Coronary artery (tissue), 2 donors: ENCODE results near the gene SNX5.

Experiments used
- DNase-seq: peaks from one replicate; pipeline ENCODE4 v3.0.0-alpha.2; 2017; ENCODE audit warnings: low spot score
- H3K27ac ChIP-seq, 2 donors: fragments of 200-600 bp; sonication (generic); one replicate each; pipeline ENCODE4 v1.5.1; 2016 to 2019
- H3K4me3 ChIP-seq: fragments of 200-600 bp; sonication (generic); 2 replicates; pipeline ENCODE4 v1.5.1; 2016; ENCODE audit warnings: mild to moderate bottlenecking, moderate library complexity
- TF ChIP-seq, protein P1 (sequence below): fragments of 200-600 bp; sonication (generic); IDR thresholded peaks from one replicate; pipeline ENCODE4 v1.5.1; 2019; ENCODE audit warnings: antibody characterized with exemption

Gene SNX5

DNA sequence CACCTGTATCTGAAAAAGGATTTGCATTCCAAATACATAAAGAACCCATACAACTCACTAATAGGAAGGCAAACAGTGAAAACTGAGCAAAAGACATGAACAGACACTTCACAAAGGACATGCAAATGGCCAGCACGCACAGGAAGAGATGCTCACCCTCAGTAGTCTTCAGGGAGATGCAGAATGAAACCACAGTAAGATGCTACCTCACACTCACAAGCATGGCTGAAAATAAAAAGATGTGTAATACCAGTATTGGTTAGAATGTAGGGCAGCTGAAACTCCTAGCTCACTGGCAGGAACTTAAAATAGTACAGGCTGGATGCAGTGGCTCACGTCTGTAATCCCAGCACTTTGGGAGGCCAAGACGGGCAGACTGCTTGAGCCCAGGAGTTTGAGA is 64.6 kb downstream of the SNX5 start:
- Histone ChIP-seq H3K27ac (no peak overlapping the region), H3K4me3 (no peak overlapping the region)
- DNase-seq = no peak
- TF ChIP-seq, protein P1, sequence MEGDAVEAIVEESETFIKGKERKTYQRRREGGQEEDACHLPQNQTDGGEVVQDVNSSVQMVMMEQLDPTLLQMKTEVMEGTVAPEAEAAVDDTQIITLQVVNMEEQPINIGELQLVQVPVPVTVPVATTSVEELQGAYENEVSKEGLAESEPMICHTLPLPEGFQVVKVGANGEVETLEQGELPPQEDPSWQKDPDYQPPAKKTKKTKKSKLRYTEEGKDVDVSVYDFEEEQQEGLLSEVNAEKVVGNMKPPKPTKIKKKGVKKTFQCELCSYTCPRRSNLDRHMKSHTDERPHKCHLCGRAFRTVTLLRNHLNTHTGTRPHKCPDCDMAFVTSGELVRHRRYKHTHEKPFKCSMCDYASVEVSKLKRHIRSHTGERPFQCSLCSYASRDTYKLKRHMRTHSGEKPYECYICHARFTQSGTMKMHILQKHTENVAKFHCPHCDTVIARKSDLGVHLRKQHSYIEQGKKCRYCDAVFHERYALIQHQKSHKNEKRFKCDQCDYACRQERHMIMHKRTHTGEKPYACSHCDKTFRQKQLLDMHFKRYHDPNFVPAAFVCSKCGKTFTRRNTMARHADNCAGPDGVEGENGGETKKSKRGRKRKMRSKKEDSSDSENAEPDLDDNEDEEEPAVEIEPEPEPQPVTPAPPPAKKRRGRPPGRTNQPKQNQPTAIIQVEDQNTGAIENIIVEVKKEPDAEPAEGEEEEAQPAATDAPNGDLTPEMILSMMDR = no peak

DNA sequence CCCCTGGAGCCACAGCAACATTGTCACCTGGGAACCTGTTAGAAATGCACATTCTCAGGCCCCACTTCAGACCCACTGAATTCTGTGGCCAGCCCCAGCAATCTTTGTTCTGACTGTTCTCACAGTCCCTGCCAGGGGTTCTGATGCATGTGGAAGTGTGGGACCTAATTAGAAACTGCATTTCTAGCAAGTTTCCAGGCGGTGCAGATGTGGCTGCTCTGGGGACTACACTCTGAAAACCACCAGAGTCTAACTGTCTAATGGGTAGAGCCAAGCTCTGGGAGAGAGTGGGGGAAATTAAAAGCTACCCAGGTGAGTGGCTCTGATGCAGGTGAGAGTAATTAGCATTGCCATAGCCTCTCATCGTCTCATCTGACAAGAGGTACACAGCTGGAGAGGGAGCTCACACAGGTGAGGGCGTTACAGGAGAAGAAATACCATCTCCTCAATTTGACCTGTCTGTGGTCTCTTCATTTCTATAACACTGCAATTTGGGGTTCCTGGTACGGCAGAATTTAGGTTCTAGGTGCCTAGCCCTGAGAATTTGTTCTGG is 66.0 kb downstream of the SNX5 start:
- DNase-seq = no peak

DNA sequence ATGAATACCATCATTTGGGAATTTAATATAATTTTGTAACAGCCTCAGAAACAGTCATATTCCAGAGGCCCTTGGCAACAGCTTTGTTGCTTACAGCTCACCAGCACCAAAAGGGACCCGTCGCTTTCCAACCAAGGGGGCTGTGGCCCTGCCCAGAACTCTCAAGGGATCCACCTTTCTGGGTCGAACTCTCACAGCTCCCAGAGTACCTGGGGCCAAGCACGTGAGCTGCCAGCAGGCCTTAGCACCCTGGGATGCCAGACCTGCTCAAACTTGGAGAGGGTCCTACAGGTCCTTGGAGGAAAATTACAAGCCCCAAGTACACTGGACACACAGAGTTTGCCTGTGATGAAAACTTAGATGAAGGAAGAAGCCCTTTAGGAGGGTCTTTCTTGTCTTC is 66.6 kb downstream of the SNX5 start:
- Histone ChIP-seq H3K27ac (no peak overlapping the region), H3K4me3 (no peak overlapping the region)
- DNase-seq = no peak
- TF ChIP-seq, protein P1 = no peak

More for the DNA sequence above, 66.0 kb downstream of the SNX5 start:
- H3K27ac ChIP-seq = no peak overlapping the region
- TF ChIP-seq, protein P1 = no peak
- H3K4me3 ChIP-seq = no peak overlapping the region

DNA sequence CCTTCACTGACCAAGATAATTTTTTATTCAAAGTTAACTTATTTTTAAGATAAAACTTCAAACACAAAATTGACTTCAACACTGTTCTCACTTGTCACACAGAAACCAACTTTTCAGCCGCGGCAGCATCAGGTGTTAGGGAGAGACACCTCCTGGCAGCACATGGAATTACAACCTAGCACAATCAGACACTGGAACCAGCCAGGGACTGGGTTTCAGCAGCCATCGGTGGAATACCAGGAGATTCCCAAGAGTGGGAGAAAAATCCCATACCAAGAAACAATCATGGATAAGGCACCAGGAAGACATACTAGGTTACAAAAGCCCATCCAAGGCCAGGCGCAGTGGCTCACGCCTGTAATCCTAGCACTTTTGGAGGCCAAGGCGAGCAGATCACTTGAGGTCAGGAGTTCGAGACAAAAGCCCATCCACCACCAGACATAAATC is 70.0 kb downstream of the SNX5 start:
- no peak for DNase-seq
- TF ChIP-seq, protein P1 = peak; percentile 77
- Histone ChIP-seq H3K27ac (no peak overlapping the region), H3K4me3 (no peak overlapping the region)

DNA sequence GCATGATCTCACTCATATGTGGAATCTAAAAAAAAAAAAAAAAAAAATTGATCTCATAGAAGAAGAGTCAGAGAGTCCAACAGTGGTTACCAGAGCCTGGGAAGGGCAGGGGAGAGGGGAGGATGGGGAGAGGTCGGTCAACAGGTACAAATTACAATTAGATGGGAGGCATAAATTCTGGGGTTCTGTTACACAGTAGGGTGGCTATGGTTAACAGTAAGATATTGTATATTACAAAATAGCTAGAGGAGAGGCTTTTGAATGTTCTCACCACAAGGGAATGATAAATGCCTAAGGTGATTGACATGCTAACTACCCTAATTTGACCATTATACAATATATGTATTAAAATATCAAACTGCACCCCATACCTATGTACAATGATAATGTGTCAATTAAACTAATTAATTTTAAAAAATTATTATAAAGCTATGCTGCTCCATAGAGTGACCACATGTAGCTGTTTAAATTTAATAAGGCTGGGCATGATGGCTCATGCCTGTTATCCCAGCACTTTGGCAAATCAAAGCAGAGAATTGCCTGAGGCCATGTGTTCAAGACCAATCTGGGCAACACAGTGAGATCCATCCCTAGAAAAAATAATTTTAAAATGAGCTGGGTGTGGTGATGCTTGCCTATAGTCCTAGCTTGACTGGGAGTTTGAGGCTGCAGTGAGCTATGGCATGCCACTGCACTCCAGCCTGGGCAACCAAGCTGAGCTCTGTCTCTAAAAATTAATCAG is 70.9 kb downstream of the SNX5 start:
- Histone ChIP-seq H3K4me3 (no peak overlapping the region), H3K27ac (no peak overlapping the region)
- DNase-seq = peak; percentile 33
- TF ChIP-seq, protein P1 = no peak

DNA sequence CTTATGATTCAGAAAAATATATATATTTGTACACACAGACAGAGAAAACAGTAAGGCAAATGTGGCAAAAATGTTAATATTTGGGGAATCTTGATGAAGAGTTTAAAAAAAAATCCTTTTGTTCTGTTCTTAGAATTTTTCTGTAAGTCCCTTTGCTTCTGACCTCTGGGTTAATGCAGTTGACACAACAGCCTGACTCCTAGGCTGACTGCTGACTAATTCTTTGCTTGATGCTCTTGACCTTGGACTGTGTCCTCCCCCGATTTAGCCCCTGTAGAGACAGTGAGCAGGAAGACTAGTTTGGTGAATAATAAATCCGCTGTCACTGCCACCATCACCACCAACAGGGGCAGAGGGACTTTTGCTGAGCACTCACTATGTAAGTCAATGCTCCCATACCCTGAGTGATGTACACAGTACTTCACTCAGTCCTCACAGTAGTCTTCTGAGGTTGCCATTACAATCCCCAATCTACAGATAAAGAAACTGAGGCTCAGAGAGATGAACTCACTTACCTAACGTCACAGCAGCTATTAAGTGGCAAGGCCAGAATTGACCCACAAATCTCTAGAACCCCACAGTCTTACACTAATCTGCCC is 71.7 kb downstream of the SNX5 start:
- Histone ChIP-seq H3K27ac (peak overlapping the region in 1 of 2 donors; percentile 8), H3K4me3 (no peak overlapping the region)
- TF ChIP-seq, protein P1 = no peak
- DNase-seq = peak; percentile 62
